T-helper 2 cell treated with Interferon-gamma antibody and Interleukin-4, amounts not matched to agents 5 μg/mL and 100 μg/mL, for 36 hours (primary cell): Measurements from ENCODE around the gene NAP1L4.
A peak's percentile ranks its signal among the peaks of the same experiment; 100 is the strongest.

Experiments used
- DNase-seq: peaks from one replicate; pipeline ENCODE4 v3.0.0; 2021; ENCODE audit warnings: low spot score
- H3K27ac Mint-ChIP-seq: one replicate; pipeline ENCODE4 v1.8.0; 2021; ENCODE audit warnings: mild to moderate bottlenecking, mixed read lengths
- H3K27me3 Mint-ChIP-seq: one replicate; pipeline ENCODE4 v1.8.0; 2021; ENCODE audit warnings: low read depth, mixed read lengths
- H3K36me3 Mint-ChIP-seq: one replicate; pipeline ENCODE4 v1.8.0; 2021; ENCODE audit warnings: low read depth, mixed read lengths
- H3K4me1 Mint-ChIP-seq: one replicate; pipeline ENCODE4 v1.8.0; 2021; ENCODE audit warnings: low read depth, mixed read lengths
- H3K4me3 Mint-ChIP-seq: one replicate; pipeline ENCODE4 v1.8.0; 2022; ENCODE audit warnings: mild to moderate bottlenecking, moderate library complexity, mixed read lengths
- H3K9me3 Mint-ChIP-seq: one replicate; pipeline ENCODE4 v1.8.0; 2021; ENCODE audit warnings: mixed read lengths

NAP1L4 gene

GRCh38 chr11:2927851-2928604, 64.1 kb downstream of the NAP1L4 start:
- peaks cover 20% of the 10 kb centered on the region for H3K4me1 Mint-ChIP-seq
- DNase-seq: no peak
- H3K4me3 Mint-ChIP-seq: peak overlapping the region; percentile 82
- peaks cover 21% of the 10 kb centered on the region for H3K27me3 Mint-ChIP-seq
- H3K9me3 Mint-ChIP-seq: no peaks in the 10 kb centered on the region
- no peak overlapping the region for H3K27ac Mint-ChIP-seq
- H3K36me3 Mint-ChIP-seq: no peaks in the 10 kb centered on the region

- Mint-ChIP-seq H3K4me3 (peak overlapping the region; percentile 82), H3K4me1 (peaks cover 15% of the 10 kb centered on the region), H3K36me3 (no peaks in the 10 kb centered on the region), H3K9me3 (no peaks in the 10 kb centered on the region), H3K27ac (no peak overlapping the region), H3K27me3 (peaks cover 21% of the 10 kb centered on the region)
- no peak for DNase-seq
These were observed 64.9 kb downstream of the NAP1L4 start for GRCh38 chr11:2927121-2927800.

DNA sequence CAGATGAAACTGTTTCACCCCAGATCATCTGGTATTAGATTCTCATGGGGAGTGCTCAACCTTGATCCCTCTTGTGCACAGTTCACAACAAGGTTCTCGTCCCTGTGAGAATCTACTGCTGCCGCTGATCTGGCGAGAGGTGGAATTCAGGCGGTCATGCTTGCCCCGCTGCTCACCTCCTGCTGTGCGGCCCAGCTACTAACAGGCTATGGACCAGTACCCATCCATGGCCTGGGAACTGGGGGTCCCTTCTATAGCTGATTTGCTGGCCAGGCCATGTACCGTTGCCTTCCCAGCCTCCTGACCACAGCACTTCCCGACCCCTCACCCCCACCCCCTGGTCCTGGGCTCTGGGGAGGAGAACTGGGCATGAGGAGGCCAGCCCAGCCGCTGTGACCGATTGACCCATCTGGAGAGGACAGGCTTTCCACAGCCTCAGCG, 65.5 kb downstream of the NAP1L4 start:
- peaks cover 21% of the 10 kb centered on the region for H3K27me3 Mint-ChIP-seq
- DNase-seq: no peak
- H3K9me3 Mint-ChIP-seq: no peaks in the 10 kb centered on the region
- no peaks in the 10 kb centered on the region for H3K36me3 Mint-ChIP-seq
- H3K4me3 Mint-ChIP-seq: no peak overlapping the region
- H3K27ac Mint-ChIP-seq: no peak overlapping the region
- peaks cover 15% of the 10 kb centered on the region for H3K4me1 Mint-ChIP-seq

GRCh38 chr11:2924821-2925675, 67.1 kb downstream of the NAP1L4 start:
- H3K4me1 Mint-ChIP-seq: peaks cover 12% of the 10 kb centered on the region

GRCh38 chr11:2924381-2924780, 67.7 kb downstream of the NAP1L4 start:
- Mint-ChIP-seq H3K4me1 (peaks cover 10% of the 10 kb centered on the region), H3K27me3 (peaks cover 17% of the 10 kb centered on the region), H3K4me3 (no peak overlapping the region), H3K27ac (no peak overlapping the region), H3K9me3 (no peaks in the 10 kb centered on the region), H3K36me3 (no peaks in the 10 kb centered on the region)
- no peak for DNase-seq

More at GRCh38 chr11:2924821-2925675, 67.1 kb downstream of the NAP1L4 start:
- Mint-ChIP-seq H3K9me3 (no peaks in the 10 kb centered on the region), H3K27ac (no peak overlapping the region), H3K27me3 (peaks cover 19% of the 10 kb centered on the region), H3K36me3 (no peaks in the 10 kb centered on the region), H3K4me3 (no peak overlapping the region)
- DNase-seq: no peak

- no peak for DNase-seq
- Mint-ChIP-seq H3K4me1 (peaks cover 8% of the 10 kb centered on the region), H3K4me3 (no peak overlapping the region), H3K27ac (no peak overlapping the region), H3K27me3 (peaks cover 13% of the 10 kb centered on the region), H3K9me3 (no peaks in the 10 kb centered on the region), H3K36me3 (no peaks in the 10 kb centered on the region)
These were observed 68.4 kb downstream of the NAP1L4 start for GRCh38 chr11:2923446-2924375.

DNA sequence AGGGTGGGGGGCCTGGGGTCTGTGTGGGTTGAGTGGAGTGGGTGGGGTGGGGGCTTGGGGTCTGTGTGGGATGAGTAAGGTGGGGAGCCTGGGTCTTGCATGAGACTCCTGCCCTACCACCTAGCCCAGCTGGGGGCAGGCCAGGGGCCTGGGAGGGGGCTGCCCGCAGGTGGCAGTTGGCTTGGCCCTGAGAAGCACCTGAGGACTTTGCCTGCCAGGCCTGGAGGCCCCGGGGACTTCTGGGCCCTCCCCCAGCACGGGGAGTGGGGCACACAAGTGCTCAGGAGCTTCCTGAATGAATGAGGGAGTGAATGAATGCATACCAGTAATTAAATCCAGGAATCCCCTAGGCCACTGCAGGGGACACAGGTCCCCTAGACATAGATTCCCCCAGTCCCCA, 69.5 kb downstream of the NAP1L4 start:
- no peak overlapping the region for H3K4me3 Mint-ChIP-seq
- H3K4me1 Mint-ChIP-seq: peaks cover 2% of the 10 kb centered on the region
- no peak overlapping the region for H3K27ac Mint-ChIP-seq
- no peaks in the 10 kb centered on the region for H3K36me3 Mint-ChIP-seq
- DNase-seq: no peak
- H3K9me3 Mint-ChIP-seq: no peaks in the 10 kb centered on the region
- peaks cover 6% of the 10 kb centered on the region for H3K27me3 Mint-ChIP-seq

DNA sequence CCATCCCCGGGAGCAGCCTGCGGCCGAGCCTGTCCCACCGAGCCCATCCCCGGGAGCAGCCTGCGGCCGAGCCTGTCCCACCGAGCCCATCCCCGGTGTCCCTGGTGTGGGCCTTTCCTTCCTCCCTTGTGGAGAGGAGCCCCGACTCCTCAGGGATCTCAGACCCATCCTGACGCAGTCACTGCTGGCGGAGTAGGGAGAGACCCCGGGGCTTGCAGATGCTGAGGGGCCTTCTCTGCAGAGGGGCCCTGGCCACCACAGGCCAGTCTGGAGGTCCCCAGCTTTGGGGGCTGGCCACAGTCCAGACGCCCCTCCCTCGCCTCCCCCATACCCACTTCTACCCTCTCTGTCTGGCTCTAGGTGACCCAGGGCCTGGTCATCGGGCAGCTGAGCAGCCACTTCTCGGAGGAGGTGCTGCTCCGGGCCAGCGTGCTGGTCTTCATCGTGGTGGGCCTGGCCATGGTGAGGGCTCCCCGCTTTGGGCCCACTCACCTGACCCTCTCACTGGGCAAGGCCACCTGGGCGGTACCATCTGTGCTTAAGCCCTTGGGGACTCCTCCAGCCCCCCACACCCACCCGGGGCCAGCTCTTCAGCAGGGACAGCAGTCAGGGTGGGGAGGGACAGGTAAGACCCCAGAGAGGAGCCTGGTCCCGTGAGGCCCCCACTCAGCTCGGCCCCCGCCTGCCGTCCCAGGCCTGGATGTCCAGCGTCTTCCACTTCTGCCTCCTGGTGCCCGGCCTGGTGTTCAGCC, 70.2 kb downstream of the NAP1L4 start:
- H3K4me3 Mint-ChIP-seq: no peak overlapping the region
- peaks cover 2% of the 10 kb centered on the region for H3K27me3 Mint-ChIP-seq
- no peaks in the 10 kb centered on the region for H3K36me3 Mint-ChIP-seq
- no peak overlapping the region for H3K27ac Mint-ChIP-seq
- no peak for DNase-seq
- H3K9me3 Mint-ChIP-seq: no peaks in the 10 kb centered on the region
- H3K4me1 Mint-ChIP-seq: no peaks in the 10 kb centered on the region

DNA sequence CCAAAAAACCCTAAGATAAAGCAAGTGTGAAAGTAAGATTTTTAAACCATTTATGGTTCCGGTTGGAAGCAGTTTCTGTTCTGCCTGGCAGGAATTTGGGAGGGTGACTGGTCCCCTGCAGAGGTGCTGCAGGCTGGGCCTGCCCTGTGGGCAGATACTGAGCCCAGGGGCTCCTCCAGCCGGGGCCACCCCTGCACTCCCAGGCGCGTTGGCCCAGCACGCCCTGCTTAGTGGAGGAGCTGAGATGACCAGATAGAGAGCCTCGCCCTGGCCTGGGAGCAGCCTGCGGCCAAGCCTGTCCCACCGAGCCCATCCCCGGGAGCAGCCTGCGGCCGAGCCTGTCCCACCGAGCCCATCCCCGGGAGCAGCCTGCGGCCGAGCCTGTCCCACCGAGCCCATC, 70.9 kb downstream of the NAP1L4 start:
- H3K4me3 Mint-ChIP-seq: no peak overlapping the region
- H3K4me1 Mint-ChIP-seq: no peaks in the 10 kb centered on the region
- H3K27ac Mint-ChIP-seq: no peak overlapping the region
- H3K9me3 Mint-ChIP-seq: no peaks in the 10 kb centered on the region
- H3K36me3 Mint-ChIP-seq: no peaks in the 10 kb centered on the region
- no peaks in the 10 kb centered on the region for H3K27me3 Mint-ChIP-seq
- no peak for DNase-seq

DNA sequence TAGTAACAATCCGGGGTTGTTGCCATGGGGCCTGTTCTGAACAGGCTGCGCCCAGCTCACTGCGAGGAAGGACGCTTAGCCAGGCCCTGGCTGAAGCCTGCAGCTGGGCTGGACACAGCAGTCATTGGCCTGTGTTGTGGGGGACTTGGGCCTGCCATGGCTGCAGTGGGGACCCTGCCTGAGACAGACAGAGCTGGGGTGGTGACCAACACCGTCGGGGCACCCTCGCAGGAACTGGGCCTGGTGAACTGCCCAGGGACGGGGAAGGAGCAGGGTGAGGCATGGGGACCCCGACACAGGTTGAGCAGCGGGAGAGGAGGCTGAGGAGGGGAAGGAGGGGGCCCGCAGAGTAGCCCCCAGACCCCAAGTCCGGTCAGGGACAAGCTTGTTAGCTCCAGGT, 71.8 kb downstream of the NAP1L4 start:
- Mint-ChIP-seq H3K9me3 (no peaks in the 10 kb centered on the region), H3K36me3 (no peaks in the 10 kb centered on the region), H3K4me1 (no peaks in the 10 kb centered on the region)

GRCh38 chr11:2919837-2920236, 72.3 kb downstream of the NAP1L4 start:
- no peak overlapping the region for H3K27ac Mint-ChIP-seq
- no peaks in the 10 kb centered on the region for H3K9me3 Mint-ChIP-seq
- H3K4me3 Mint-ChIP-seq: no peak overlapping the region
- no peak for DNase-seq
- H3K36me3 Mint-ChIP-seq: no peaks in the 10 kb centered on the region
- no peaks in the 10 kb centered on the region for H3K4me1 Mint-ChIP-seq
- no peaks in the 10 kb centered on the region for H3K27me3 Mint-ChIP-seq

More for the DNA sequence above, 71.8 kb downstream of the NAP1L4 start:
- Mint-ChIP-seq H3K27me3 (no peaks in the 10 kb centered on the region), H3K27ac (no peak overlapping the region), H3K4me3 (no peak overlapping the region)
- DNase-seq: no peak

DNA sequence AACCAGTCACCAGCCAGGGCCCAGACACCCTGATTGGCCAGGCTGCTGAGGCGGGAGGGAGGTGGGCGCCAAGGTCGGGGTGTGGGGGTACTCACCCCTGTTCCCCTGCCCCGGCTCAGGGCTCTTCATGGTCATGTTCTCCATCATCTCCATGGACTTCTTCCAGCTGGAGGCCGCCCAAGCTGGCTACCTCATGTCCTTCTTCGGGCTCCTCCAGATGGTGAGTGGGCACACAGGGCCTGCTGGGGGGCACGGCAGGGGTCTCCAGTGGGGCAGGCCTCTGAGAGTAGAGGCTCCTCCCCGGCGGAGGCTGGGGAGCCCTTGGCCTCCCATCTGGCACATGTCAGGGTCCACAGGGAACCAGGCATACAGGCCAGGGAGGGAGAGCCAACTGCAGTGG, 72.9 kb downstream of the NAP1L4 start:
- Mint-ChIP-seq H3K4me3 (no peak overlapping the region), H3K27ac (no peak overlapping the region), H3K36me3 (no peaks in the 10 kb centered on the region), H3K27me3 (no peaks in the 10 kb centered on the region), H3K9me3 (no peaks in the 10 kb centered on the region), H3K4me1 (no peaks in the 10 kb centered on the region)
- no peak for DNase-seq
